Spinal cord (tissue), 10 donors: Measurements from ENCODE around the gene ASIP. TPM values are rescaled to one million over a fixed set of nuclear protein-coding genes. Genes with fewer than 3 reads are reported as not detected.
"Not testable (repeated sequence)": the region's sequence is repeated elsewhere in the genome, so short reads cannot be mapped to it uniquely, and the experiment has no call there.

ENCODE experiments used
- DNase-seq, 6 donors: peaks; one replicate each; pipeline versions ENCODE4 v3.0.0 to v3.0.0-alpha.2; 2013 to 2015; ENCODE audit warnings: low spot score in 6 of 6, low read depth in 4 of 6
- H3K27ac ChIP-seq: one replicate; pipeline ENCODE4 v1.5.1; 2013; ENCODE audit warnings: low read depth, low read length, control low read depth
- H3K27me3 ChIP-seq: one replicate; pipeline ENCODE4 v1.6.1; 2013; ENCODE audit warnings: low read length; ENCODE audit not compliant: control insufficient read depth, insufficient read depth
- H3K36me3 ChIP-seq: one replicate; pipeline ENCODE4 v1.6.1; 2013; ENCODE audit warnings: low read length; ENCODE audit not compliant: control insufficient read depth, insufficient read depth
- H3K4me1 ChIP-seq: one replicate; pipeline ENCODE4 v1.6.1; 2013; ENCODE audit warnings: low read length; ENCODE audit not compliant: control insufficient read depth, insufficient read depth
- H3K4me3 ChIP-seq: one replicate; pipeline ENCODE4 v1.5.1; 2013; ENCODE audit warnings: low read depth, low read length, control low read depth
- H3K9me3 ChIP-seq: one replicate; pipeline ENCODE4 v1.6.1; 2013; ENCODE audit warnings: low read length; ENCODE audit not compliant: control insufficient read depth, insufficient read depth
- WGBS: methylation state at CpG from one replicate; pipeline ENCODE4 v1.1.5; 2013; ENCODE audit warnings: missing lambda C conversion rate; ENCODE audit not compliant: insufficient coverage; 5-methylcytosine and 5-hydroxymethylcytosine counted together
- polyA plus RNA-seq, 2 donors: library from polyadenylated mRNA; unstranded; fragments of 120-200 nt; gene quantifications; one replicate each; pipeline ENCODE4 v1.2.1, GENCODE V29; 2013; ENCODE audit not compliant: insufficient read length in 2 of 2
- total RNA-seq, 2 donors: library from RNA; depleted of rRNA in 1 of 2; stranded (reverse); fragments of 120-200 nt in 1 of 2; fragments of >200 nt in 1 of 2; gene quantifications; one replicate each; pipeline versions ENCODE4 v1.2.3 to v1.2.4, GENCODE V29; 2013 to 2014
- donor health status: healthy.

The ASIP gene
- total and polyA plus RNA-seq, 4 donors: 0.99 to 3.5 (median 1.6) TPM; not detected in 1

GRCh38 chr20:34293589-34293988 lies 52.4 kb downstream of the ASIP start:
- H3K9me3 ChIP-seq: no peaks in the 10 kb centered on the region
- no peak for DNase-seq
- H3K27me3 ChIP-seq: no peaks in the 10 kb centered on the region
- H3K27ac ChIP-seq: no peak overlapping the region
- no peak overlapping the region for H3K4me3 ChIP-seq
- no peaks in the 10 kb centered on the region for H3K4me1 ChIP-seq
- peaks cover 62% of the 10 kb centered on the region for H3K36me3 ChIP-seq
- 95% methylated on average over 2 of the region's 7 CpGs for WGBS

DNA sequence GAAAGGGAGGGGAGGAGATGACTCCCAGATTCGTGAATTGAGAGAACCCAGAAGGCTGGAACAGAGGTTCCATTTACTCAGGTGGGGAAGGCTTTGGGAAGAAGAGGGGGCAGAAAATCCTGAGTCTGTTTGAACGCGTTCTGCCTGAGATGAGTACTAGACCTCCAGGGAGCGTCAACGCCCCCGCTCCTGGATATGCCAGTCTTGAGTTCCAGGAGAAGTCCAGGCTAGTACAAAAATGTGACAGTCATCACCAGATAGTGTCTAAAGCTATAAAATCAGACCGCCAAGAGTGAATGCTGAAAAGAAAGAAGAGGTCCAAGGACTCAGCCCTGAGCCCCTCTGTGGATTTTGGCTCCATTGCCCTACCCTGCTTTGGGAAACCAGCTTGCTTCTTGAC lies 53.3 kb downstream of the ASIP start:
- DNase-seq: no peak
- H3K9me3 ChIP-seq: no peaks in the 10 kb centered on the region
- 90% methylated on average over 7 of the region's 7 CpGs for WGBS
- H3K27me3 ChIP-seq: no peaks in the 10 kb centered on the region
- H3K4me3 ChIP-seq: no peak overlapping the region
- H3K4me1 ChIP-seq: no peaks in the 10 kb centered on the region
- H3K27ac ChIP-seq: no peak overlapping the region
- peaks cover 58% of the 10 kb centered on the region for H3K36me3 ChIP-seq

DNA sequence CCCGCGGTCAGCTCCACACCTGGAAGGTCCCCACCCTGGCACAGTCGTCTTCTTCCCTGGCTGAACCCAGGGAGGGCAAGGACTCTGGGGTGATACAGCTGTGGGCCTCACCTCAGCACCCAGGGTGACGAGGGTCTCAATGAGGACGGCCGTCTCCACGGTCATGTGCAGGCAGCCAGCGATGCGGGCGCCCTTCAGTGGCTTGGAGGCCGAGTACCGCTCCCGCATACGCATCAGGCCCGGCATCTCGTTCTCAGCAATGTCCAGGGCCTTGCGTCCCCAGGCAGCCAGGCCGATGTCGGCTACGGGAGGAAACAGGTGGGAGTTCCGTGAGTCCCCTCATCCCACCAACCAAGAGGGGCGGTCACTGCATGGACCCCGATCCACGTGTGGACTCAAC lies 54.1 kb downstream of the ASIP start:
- 96% methylated on average over 24 of the region's 24 CpGs for WGBS
- Histone ChIP-seq H3K27me3 (no peaks in the 10 kb centered on the region), H3K4me3 (no peak overlapping the region)

DNA sequence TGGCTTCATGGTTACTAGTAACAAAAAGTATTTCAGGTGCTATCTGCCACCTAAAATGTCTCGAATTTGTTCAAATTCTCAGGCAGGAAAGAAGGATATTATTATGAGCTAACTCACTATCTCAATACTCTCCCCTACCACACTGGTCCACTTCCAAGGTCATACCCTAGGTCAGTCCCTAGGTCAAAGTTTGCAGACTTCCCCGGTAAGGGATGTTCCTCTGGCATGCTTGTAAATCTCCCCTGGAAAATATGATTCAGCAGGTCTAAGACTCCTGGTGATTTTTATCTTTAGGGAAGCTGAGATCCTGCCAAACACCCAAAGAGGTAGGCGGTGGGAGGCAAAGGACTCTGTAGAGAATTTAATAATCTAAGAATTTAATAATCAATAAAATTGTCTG lies 55.2 kb downstream of the ASIP start:
- Histone ChIP-seq H3K36me3 (peaks cover 39% of the 10 kb centered on the region), H3K4me3 (no peak overlapping the region), H3K27me3 (no peaks in the 10 kb centered on the region), H3K4me1 (peaks cover 9% of the 10 kb centered on the region), H3K9me3 (no peaks in the 10 kb centered on the region), H3K27ac (no peak overlapping the region)
- no peak for DNase-seq
- WGBS: 43% methylated on average over 1 of the region's 3 CpGs

More for the DNA sequence above, 54.1 kb downstream of the ASIP start:
- Histone ChIP-seq H3K27ac (no peak overlapping the region), H3K36me3 (peaks cover 51% of the 10 kb centered on the region), H3K4me1 (no peaks in the 10 kb centered on the region), H3K9me3 (no peaks in the 10 kb centered on the region)
- DNase-seq: no peak

DNA sequence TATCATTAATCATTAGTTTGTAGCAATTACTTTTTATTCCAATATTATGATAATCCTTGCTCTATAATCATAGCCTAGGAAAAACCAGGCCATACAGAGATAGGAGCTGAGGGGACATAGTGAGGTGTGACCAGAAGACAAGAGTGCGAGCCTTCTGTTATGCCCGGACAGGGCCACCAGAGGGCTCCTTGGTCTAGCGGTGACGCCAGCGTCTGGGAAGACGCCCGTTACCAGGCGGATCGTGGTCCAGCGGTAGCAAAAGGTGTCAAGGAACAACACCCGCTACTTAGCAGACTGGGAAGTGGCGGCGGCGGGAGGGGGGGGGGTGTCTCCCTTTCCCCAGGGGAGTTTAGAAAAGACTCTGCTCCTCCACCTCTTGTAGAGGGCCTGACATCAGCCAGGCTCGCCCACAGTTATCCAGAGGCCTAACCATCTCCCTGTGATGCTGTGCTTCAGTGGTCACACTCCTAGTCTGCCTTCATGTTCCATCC lies 57.1 kb downstream of the ASIP start:
- H3K27ac ChIP-seq, H3K4me3 ChIP-seq, H3K9me3 ChIP-seq, DNase-seq, H3K27me3 ChIP-seq: not testable (repeated sequence)
- peaks cover 22% of the 10 kb centered on the region for H3K36me3 ChIP-seq
- peaks cover 21% of the 10 kb centered on the region for H3K4me1 ChIP-seq
- 100% methylated on average over 1 of the region's 15 CpGs for WGBS

DNA sequence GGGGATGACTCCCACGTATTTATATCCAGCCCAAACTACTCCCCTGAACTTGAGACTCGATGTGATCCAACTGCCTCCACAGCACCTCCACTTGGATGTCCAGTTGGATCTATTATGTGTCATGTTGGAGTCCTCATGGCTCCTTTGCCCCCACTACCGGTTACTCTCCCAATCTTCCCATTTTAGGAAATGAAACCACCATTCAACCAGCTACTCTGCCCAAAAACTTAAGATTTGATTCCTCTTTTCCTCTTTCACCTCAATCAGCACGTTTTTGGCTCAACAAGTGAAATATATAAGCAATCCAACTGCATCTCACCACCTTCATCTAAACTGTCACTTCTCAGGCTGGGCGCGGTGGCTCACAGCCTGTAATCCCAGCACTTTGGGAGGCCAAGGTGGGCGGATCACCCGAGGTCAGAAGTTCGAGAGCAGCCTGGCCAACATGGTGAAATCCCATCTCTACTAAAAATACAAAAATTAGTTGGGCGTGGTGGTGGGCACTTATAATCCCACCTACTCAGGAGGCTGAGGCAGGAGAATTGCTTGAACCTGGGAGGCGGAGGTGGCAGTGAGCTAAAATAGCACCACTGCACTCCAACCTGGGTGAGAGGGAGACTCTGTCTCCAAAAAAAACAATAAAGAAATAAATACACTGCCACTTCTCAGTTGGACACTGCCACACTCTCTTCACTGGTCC lies 58.5 kb downstream of the ASIP start:
- H3K27me3 ChIP-seq: no peaks in the 10 kb centered on the region
- H3K36me3 ChIP-seq: peaks cover 8% of the 10 kb centered on the region
- H3K27ac ChIP-seq: no peak overlapping the region
- H3K9me3 ChIP-seq: no peaks in the 10 kb centered on the region
- DNase-seq: no peak
- H3K4me3 ChIP-seq: no peak overlapping the region
- peaks cover 25% of the 10 kb centered on the region for H3K4me1 ChIP-seq
- WGBS: 82% methylated on average over 6 of the region's 11 CpGs

GRCh38 chr20:34300256-34300806 lies 59.1 kb downstream of the ASIP start:
- Histone ChIP-seq H3K27ac (no peak overlapping the region), H3K4me1 (peaks cover 25% of the 10 kb centered on the region), H3K36me3 (peaks cover 2% of the 10 kb centered on the region), H3K27me3 (no peaks in the 10 kb centered on the region), H3K4me3 (no peak overlapping the region), H3K9me3 (no peaks in the 10 kb centered on the region)
- WGBS: 93% methylated on average over 2 of the region's 3 CpGs
- no peak for DNase-seq

GRCh38 chr20:34300809-34301586 lies 59.8 kb downstream of the ASIP start:
- H3K27ac ChIP-seq: no peak overlapping the region

GRCh38 chr20:34301587-34302311 lies 60.5 kb downstream of the ASIP start:
- Histone ChIP-seq H3K4me3 (peak overlapping the region; percentile 74), H3K4me1 (peaks cover 25% of the 10 kb centered on the region), H3K36me3 (no peaks in the 10 kb centered on the region), H3K27me3 (no peaks in the 10 kb centered on the region), H3K9me3 (no peaks in the 10 kb centered on the region), H3K27ac (no peak overlapping the region)
- 89% methylated on average over 10 of the region's 17 CpGs for WGBS
- no peak for DNase-seq

More at GRCh38 chr20:34300809-34301586, 59.8 kb downstream of the ASIP start:
- Histone ChIP-seq H3K36me3 (no peaks in the 10 kb centered on the region), H3K9me3 (no peaks in the 10 kb centered on the region), H3K4me3 (no peak overlapping the region), H3K27me3 (no peaks in the 10 kb centered on the region), H3K4me1 (peaks cover 25% of the 10 kb centered on the region)
- WGBS: 45% methylated on average over 6 of the region's 7 CpGs
- no peak for DNase-seq
